GM18507 (cell line): ENCODE measurements around the gene IL17B.
"Not testable (repeated sequence)": the region's sequence is repeated elsewhere in the genome, so short reads cannot be mapped to it uniquely, and the experiment has no call there.

Experiments
- DNase-seq: peaks from one replicate; pipeline ENCODE4 v3.0.0; 2011; ENCODE audit warnings: low read depth; ENCODE audit not compliant: insufficient read length; ENCODE audit errors: extremely low spot score
- FAIRE-seq: peaks from 2 replicates; lab custom pipeline; 2011; peaks lifted over from hg19 to GRCh38; lab: Jason Lieb, UNC

Gene IL17B

GRCh38 chr5:149403923-149404745 is 25.0 kb upstream of the IL17B start:
- DNase-seq (no peak), FAIRE-seq (no peak)

DNA sequence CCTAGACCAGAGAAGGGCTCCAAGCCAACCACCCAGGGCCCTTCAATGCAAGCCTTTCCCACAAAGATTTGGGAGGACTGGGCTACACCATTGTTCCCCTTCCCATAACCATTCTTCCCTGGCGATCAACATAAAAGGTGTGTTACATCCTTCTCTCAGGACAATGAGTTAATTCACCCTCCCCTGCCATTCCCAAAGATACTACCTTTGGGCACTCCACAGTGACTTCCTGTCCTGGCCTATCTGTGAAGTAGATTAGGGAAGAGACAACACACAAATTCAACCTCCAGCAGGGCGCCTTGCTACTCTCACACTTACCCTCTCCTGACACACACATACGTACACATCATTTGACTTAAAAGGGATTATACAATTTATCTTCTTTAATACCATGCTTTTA is 23.2 kb upstream of the IL17B start:
- DNase-seq, result no peak
- no peak for FAIRE-seq

GRCh38 chr5:149401051-149401450 is 22.0 kb upstream of the IL17B start:
- FAIRE-seq, result no peak

GRCh38 chr5:149400304-149400703 is 21.2 kb upstream of the IL17B start:
- DNase-seq (no peak), FAIRE-seq (no peak)

More at GRCh38 chr5:149401051-149401450, 22.0 kb upstream of the IL17B start:
- DNase-seq, result no peak

DNA sequence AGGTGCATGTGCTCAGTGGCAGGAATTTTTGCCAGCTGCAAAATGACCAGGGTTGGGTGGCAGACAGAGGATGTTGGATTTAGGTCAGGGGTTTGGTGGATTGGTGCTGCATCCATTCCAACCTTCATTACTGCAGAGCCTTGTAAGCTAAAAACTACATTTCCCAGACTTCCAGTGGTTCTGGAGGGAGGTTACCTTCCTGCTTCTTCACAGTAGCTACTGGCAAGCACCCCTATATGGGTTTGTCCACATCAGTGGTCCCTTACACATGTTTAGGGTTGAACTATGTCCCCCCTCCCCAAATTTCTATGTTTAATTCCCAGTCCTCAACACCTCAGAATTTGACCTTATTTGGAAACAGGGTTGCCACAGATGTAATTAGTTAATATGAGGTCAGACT is 20.7 kb upstream of the IL17B start:
- DNase-seq (no peak), FAIRE-seq (no peak)

GRCh38 chr5:149398747-149399266 is 19.7 kb upstream of the IL17B start:
- FAIRE-seq, DNase-seq: not testable (repeated sequence)

DNA sequence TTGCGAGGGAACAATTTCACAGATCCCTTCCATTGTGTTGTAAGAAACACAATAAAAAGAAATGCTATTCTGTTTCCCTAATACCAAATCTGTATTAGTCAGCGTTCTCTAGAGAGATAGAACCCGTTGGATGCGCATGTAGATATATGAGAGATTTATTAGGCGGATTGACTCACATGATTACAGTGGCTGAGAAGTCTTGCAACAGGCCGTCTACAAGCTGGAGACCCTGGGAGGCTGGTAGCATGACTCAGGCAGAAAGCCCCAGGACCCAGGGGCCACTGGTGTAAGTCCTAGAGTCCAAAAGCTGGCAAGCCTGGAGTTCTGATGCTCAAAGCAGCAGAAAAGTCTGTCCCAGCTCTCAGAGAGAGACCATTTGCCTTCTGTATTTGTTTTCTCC is 18.4 kb upstream of the IL17B start:
- FAIRE-seq (no peak), DNase-seq (no peak)

- FAIRE-seq, DNase-seq: not testable (repeated sequence)
These were observed 15.9 kb upstream of the IL17B start for GRCh38 chr5:149394996-149395395.

GRCh38 chr5:149392718-149393117 is 13.6 kb upstream of the IL17B start:
- FAIRE-seq, result no peak
- no peak for DNase-seq

- no peak for FAIRE-seq
- DNase-seq, result no peak
These were observed 12.4 kb upstream of the IL17B start for GRCh38 chr5:149391524-149391923.

GRCh38 chr5:149391076-149391475 is 12.0 kb upstream of the IL17B start:
- not testable (repeated sequence) for DNase-seq, FAIRE-seq

DNA sequence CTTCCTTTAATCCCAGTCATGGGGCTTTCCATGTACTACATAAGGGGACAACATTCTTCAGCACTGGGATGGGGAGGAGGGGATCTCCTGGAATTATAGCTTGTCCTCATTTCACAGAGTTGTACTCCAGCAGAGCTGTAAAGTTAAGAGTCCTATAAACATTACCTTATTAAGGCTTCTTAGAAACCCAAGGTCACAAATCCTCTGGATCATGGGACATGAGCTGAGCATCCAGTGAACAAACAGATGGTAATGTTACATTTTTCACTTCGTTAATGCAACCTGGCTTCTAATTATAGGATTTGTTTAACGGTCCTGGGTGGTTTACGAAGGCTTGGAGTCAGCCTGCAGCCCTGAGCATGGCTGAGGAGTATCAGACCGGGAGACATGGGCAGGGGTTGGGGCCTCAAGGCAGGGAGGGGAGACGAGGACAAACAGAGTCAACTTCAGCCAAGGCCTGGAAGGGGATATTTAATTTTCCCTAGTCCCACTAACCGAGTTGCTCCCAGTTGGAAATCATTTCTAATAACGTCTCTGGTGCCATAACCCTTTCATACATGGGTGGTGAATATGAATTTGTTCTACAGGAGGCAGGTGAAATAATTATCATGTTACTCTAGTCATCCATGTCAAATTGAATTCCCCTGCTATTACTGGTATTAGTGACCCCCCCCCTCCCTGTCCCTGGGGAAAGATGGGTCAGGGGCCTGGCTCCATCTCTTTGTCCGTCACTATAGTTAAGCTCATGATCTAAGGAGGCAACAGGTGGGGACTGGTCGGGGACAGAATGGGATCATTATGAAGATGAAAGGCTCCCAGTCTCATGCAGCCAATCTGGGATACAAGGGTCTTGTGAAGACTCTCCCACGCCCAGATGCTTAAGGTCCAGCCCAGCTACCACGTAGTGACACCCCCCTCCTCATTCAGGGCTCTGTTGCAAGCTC is 10.7 kb upstream of the IL17B start:
- DNase-seq, result no peak
- FAIRE-seq, result no peak

- DNase-seq, result no peak
- FAIRE-seq, result no peak
These were observed 9.6 kb upstream of the IL17B start for GRCh38 chr5:149388498-149389190.

GRCh38 chr5:149387982-149388381 is 8.9 kb upstream of the IL17B start:
- FAIRE-seq (no peak), DNase-seq (no peak)

DNA sequence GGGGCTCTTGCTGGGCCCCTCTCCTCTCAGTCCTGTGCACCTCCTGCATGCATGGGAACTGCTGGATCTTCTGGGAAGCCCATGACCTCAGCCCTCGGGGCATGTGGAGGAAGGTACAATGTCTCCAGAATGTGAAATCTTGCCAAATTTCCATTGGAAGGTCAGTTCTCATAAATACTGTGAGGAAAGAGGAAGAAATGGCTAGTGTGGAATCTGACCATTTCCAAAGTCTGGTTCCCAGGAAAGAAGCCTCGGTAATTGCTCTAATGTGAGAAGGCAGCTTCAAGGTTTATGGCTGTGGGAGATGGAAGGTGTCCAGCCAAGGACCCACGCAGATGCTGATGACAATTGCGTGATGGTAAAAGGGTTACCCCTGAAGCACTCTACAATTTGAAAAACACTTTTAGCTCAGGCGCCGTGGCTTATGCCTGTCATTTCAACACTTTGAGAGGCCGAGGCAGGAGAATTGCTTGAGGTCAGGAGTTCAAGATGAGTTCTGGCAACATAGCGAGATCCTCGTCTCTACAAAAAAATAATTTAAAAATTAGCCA is 8.1 kb upstream of the IL17B start:
- DNase-seq (no peak), FAIRE-seq (no peak)

DNA sequence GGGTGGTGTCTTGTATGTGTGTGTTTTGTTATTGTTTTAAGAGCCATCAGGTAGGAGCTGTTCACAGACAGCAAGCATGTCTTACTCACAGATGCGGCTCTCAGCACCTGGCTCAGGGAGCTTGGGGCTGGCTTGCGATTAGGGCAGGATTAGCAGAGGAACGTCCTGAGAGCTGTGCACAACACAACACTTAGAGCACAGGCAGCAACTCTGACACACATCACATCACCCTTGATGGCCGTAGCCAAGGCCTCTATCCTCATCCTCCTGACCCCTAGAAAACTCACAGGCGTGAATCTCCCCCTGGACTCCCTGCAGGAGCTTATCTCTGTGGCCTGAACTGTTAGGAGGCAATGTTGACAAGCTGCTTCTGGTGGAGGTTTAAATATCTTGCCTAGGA is 7.1 kb upstream of the IL17B start:
- FAIRE-seq, result no peak
- no peak for DNase-seq

DNA sequence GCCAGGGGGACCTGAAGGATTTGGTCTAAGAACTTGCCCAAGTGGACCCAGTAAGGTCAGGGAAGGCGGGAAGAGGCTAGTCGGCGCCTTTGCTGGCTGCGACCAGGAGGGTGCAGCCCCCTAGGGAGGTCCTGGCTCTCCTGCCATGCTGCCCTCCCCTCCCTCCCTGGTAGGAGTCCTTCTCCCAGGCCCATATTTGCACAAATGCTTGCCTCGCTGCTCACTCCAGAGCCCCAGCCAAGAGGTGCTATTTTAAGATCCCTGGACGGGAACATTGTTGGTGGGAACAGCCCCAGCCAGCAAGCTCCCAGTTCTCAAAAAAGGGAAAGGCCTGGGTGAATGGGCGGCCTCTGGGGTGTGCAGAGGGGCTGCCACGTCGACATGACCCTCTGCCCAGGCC is 4.3 kb upstream of the IL17B start:
- no peak for DNase-seq
- FAIRE-seq, result no peak

- FAIRE-seq, result no peak
- DNase-seq, result no peak
These were observed 3.6 kb upstream of the IL17B start for GRCh38 chr5:149382517-149383220.

- DNase-seq (peak; percentile 59), FAIRE-seq (peak; percentile 81)
These were observed 2.9 kb upstream of the IL17B start for GRCh38 chr5:149381986-149382338.
